K562 (cell line): ENCODE data around the gene TMEM214. TPM values are rescaled to one million over a fixed set of nuclear protein-coding genes. Genes with fewer than 3 reads are reported as not detected.

Experiments
- ATAC-seq: fragments of 200-7000 bp; cut with Tn5 transposase; 3 replicates; pipeline ENCODE4 v1.9.1; 2020; ENCODE audit warnings: moderate library complexity
- BruUV-seq: library from RNA; stranded (reverse); fragments of 400-500 nt; replicated peaks from 2 replicates; lab custom pipeline; 2021; lab: Mats Ljungman, UMichigan
- CTCF ChIA-PET: fragments of 300-600 bp; formaldehyde crosslinking; extraction: SDS; loops from one replicate; lab custom pipeline; 2021; ENCODE audit warnings: low intra/inter-chr PET ratio; lab: Yijun Ruan, JAX
- POLR2A ChIA-PET: fragments of 300-600, 350-650 bp; sonication (Branson Sonifier 250); formaldehyde crosslinking; extraction: SDS; loops from one replicate; lab custom pipeline; 2021; ENCODE audit warnings: antibody characterized with exemption, inconsistent platforms; lab: Yijun Ruan, JAX
- DNase-seq, 4 experiments: peaks; one replicate each; pipeline versions ENCODE4 v3.0.0 to v3.0.0-alpha.2; 2011 to 2018; ENCODE audit warnings: low spot score in 3 of 4, mixed read lengths in 3 of 4; ENCODE audit errors: extremely low read depth in 1 of 4
- FAIRE-seq: peaks from 2 replicates; lab custom pipeline; 2011; peaks lifted over from hg19 to GRCh38; lab: Jason Lieb, UNC
- H2AFZ ChIP-seq: 2 replicates; pipeline ENCODE4 v1.6.0; 2011; ENCODE audit warnings: low read depth, low read length, control low read depth, inconsistent platforms
- H3K27ac ChIP-seq: fragments of 200-600 bp; 3 replicates; pipeline ENCODE4 v1.8.0; 2011; ENCODE audit warnings: low read depth, mild to moderate bottlenecking, control low read depth, inconsistent platforms, low read length, moderate library complexity, mixed read lengths; ENCODE audit errors: extremely low read depth
- H3K27me3 ChIP-seq, 2 experiments: fragments of 300-600 bp in 1 of 2; 2 replicates in 1 of 2; 3 replicates in 1 of 2; pipeline versions ENCODE4 v1.6.0 to v1.8.0; 2011; ENCODE audit warnings: inconsistent platforms in 2 of 2, low read length in 2 of 2, mild to moderate bottlenecking in 1 of 2, mixed read lengths in 1 of 2, moderate library complexity in 1 of 2; ENCODE audit not compliant: control insufficient read depth in 2 of 2, insufficient read depth in 2 of 2
- H3K36me3 ChIP-seq: fragments of 300-600 bp; 3 replicates; pipeline ENCODE4 v1.8.0; 2011; ENCODE audit warnings: mild to moderate bottlenecking, low read length, inconsistent platforms; ENCODE audit not compliant: control insufficient read depth, insufficient read depth
- H3K4me1 ChIP-seq, 2 experiments: fragments of 200-600 bp in 1 of 2; replicated peaks in 1 of 2; 2 replicates in 1 of 2; 3 replicates in 1 of 2; pipeline versions ENCODE4 v1.5.1 to v1.8.0; 2011; ENCODE audit warnings: inconsistent platforms in 2 of 2, low read length in 2 of 2, mild to moderate bottlenecking in 1 of 2, mixed read lengths in 1 of 2, moderate library complexity in 1 of 2; ENCODE audit not compliant: control insufficient read depth in 2 of 2, insufficient read depth in 2 of 2
- H3K4me2 ChIP-seq: 2 replicates; pipeline ENCODE4 v1.6.1; 2011; ENCODE audit warnings: low read length, control low read depth, inconsistent platforms, mixed read lengths; ENCODE audit not compliant: insufficient read depth
- H3K4me3 ChIP-seq: fragments of 200-600 bp; sonication (generic), shearing (Covaris generic); 2 replicates; pipeline ENCODE4 v1.5.1; 2016; ENCODE audit warnings: control low read depth, inconsistent platforms
- H3K79me2 ChIP-seq: fragments of 200-600 bp; 3 replicates; pipeline ENCODE4 v1.8.0; 2011; ENCODE audit warnings: low read length, inconsistent platforms; ENCODE audit not compliant: control insufficient read depth, insufficient read depth
- H3K9ac ChIP-seq, 2 experiments: 2 replicates each; pipeline versions ENCODE4 v1.6.0 to v1.6.1; 2011; ENCODE audit warnings: low read depth in 2 of 2, low read length in 2 of 2, control low read depth in 1 of 2, inconsistent platforms in 1 of 2, mild to moderate bottlenecking in 1 of 2, mixed read lengths in 1 of 2; ENCODE audit not compliant: insufficient read depth in 1 of 2
- H3K9me1 ChIP-seq: one replicate; pipeline ENCODE4 v1.6.0; 2011; ENCODE audit warnings: inconsistent platforms, mild to moderate bottlenecking, low read length, moderate library complexity; ENCODE audit not compliant: control insufficient read depth, insufficient read depth
- H3K9me3 ChIP-seq: replicated peaks from 2 replicates; pipeline ENCODE4 v1.5.1; 2011; ENCODE audit warnings: low read depth, low read length, inconsistent platforms; ENCODE audit not compliant: control insufficient read depth, insufficient read depth
- H4K20me1 ChIP-seq: replicated peaks from 2 replicates; pipeline ENCODE4 v1.6.1; 2011; ENCODE audit warnings: low read length, inconsistent platforms, mixed read lengths; ENCODE audit not compliant: control insufficient read depth, insufficient read depth
- DMBX1 ChIP-seq: fragments of 250-450 bp; sonication (Bioruptor Pico); IDR thresholded peaks from 2 replicates; pipeline ENCODE4 v1.8.0; 2022; ENCODE audit warnings: inconsistent platforms, mild to moderate bottlenecking, moderate library complexity, borderline replicate concordance
- EGR1 ChIP-seq: fragments of 450-650 bp; conservative IDR thresholded peaks from 2 replicates; pipeline ENCODE4 v1.6.1; 2017; ENCODE audit warnings: mild to moderate bottlenecking
- ERF ChIP-seq: fragments of 450-650 bp; formaldehyde crosslinking; IDR thresholded peaks from 2 replicates; pipeline ENCODE4 v1.4.0; 2020; ENCODE audit warnings: mild to moderate bottlenecking, mixed read lengths
- FIP1L1 ChIP-seq: fragments of 200-400 bp; formaldehyde crosslinking; IDR thresholded peaks from 2 replicates; pipeline ENCODE4 v1.6.1; 2018; ENCODE audit warnings: mild to moderate bottlenecking, low read depth, low read length; ENCODE audit not compliant: poor library complexity, severe bottlenecking
- FOXA1 ChIP-seq: fragments of 450-650 bp; IDR thresholded peaks from 2 replicates; pipeline ENCODE4 v1.6.1; 2016; ENCODE audit warnings: mild to moderate bottlenecking, borderline replicate concordance
- IRF1 ChIP-seq: sonication (generic); formaldehyde crosslinking; IDR thresholded peaks from 2 replicates; pipeline ENCODE4 v1.8.0; 2022; ENCODE audit warnings: missing genetic modification reagents, mild to moderate bottlenecking, borderline replicate concordance
- NR4A1 ChIP-seq, 2 experiments: fragments of 250-450 bp in 1 of 2; fragments of 450-650 bp in 1 of 2; sonication (Bioruptor Pico) in 1 of 2; IDR thresholded peaks; 2 replicates each; pipeline versions ENCODE4 v1.4.0 to v1.6.1; 2016 to 2020; ENCODE audit warnings: mild to moderate bottlenecking in 2 of 2, missing compliant biosample characterization in 1 of 2, missing genetic modification characterization in 1 of 2, moderate library complexity in 1 of 2
- POLR2G ChIP-seq: fragments of 200-400 bp; formaldehyde crosslinking; IDR thresholded peaks from 2 replicates; pipeline ENCODE4 v1.6.1; 2017; ENCODE audit warnings: low read depth, mild to moderate bottlenecking, antibody characterized with exemption, low read length, moderate library complexity
- XRCC3 ChIP-seq: fragments of 450-650 bp; IDR thresholded peaks from 2 replicates; pipeline ENCODE4 v1.6.1; 2017; ENCODE audit warnings: mild to moderate bottlenecking, moderate library complexity
- WGBS: fragments of 100-300 bp; shearing (Covaris generic); methylation state at CpG from one replicate; pipeline ENCODE4 v1.1.6; 2016; ENCODE audit warnings: low coverage, mixed read lengths; ENCODE audit not compliant: insufficient coverage; ENCODE audit errors: missing lambda C conversion rate; 5-methylcytosine and 5-hydroxymethylcytosine counted together
- in situ Hi-C: fragments of 300-500 bp; cut with MboI; formaldehyde crosslinking; loops from 4 replicates; pipeline ENCODE4 v1.15.0; 2018; ENCODE audit warnings: inconsistent platforms, mixed read lengths
- intact Hi-C: fragments of 100-400 bp; cut with micrococcal nuclease; formaldehyde crosslinking; loops from 2 replicates; pipeline ENCODE4 v1.14.2; 2022
- polyA plus RNA-seq, 8 experiments: library from polyadenylated mRNA; depleted of rRNA in 4 of 8; stranded (reverse) in 5 of 8; unstranded in 3 of 8; fragments of >200 nt; fragmentation: Nextera tagmentation in 2 of 8; fragmentation: Illumina TruSeq in 1 of 8; extraction: Ambion mirVana in 2 of 8; extraction: Trizol in 1 of 8; gene quantifications; 2 replicates each; pipeline versions ENCODE4 v1.2.1 to v1.2.3, GENCODE V29; 2011 to 2014; ENCODE audit warnings: inconsistent platforms in 1 of 8, missing spikeins in 1 of 8
- total RNA-seq, 7 experiments: library from RNA; depleted of rRNA in 6 of 7; stranded (reverse); fragments of >200 nt in 6 of 7; fragmentation: Illumina TruSeq in 2 of 7; extraction: Trizol in 2 of 7; gene quantifications; 2 replicates each; pipeline versions ENCODE4 v1.2.1 to v1.2.3, GENCODE V29; 2011 to 2021; ENCODE audit warnings: low replicate concordance in 1 of 7
- TF ChIP-seq, protein P1 (sequence below): fragments of 450-650 bp; IDR thresholded peaks from 2 replicates; pipeline ENCODE4 v1.6.1; 2017; ENCODE audit warnings: antibody characterized with exemption, mild to moderate bottlenecking
- TF ChIP-seq, protein P2 (sequence below): sonication (generic); formaldehyde crosslinking; IDR thresholded peaks from 2 replicates; pipeline ENCODE4 v1.8.1; 2023; ENCODE audit warnings: mild to moderate bottlenecking, missing genetic modification reagents, moderate library complexity

TMEM214 gene
- total and polyA plus RNA-seq, 9 of the 15 experiments (the other 6 are each of a cell fraction or from before 2014, with no cell fraction given), result 11.4 to 81.4 (median 44.1) TPM

- ChIA-PET POLR2A (interaction anchor here (0.6 to 2.3 kb wide), 15 partner anchors 10 to 209 kb away, joined by 3 to 11 read pairs (median 5); partner anchors contain the start of gene OST4), CTCF (no interaction called here)
- Histone ChIP-seq H3K9me3 (no peaks in the 10 kb centered on the region), H3K79me2 (peaks cover 4% of the 10 kb centered on the region; the same call in 1 of the 3 replicates), H3K9me1 (peaks cover 4% of the 10 kb centered on the region), H3K27me3 (no peaks in the 10 kb centered on the region), H3K4me3 (no peak overlapping the region), H3K9ac (peak overlapping the region; percentile 62 to 84), H3K36me3 (no peaks in the 10 kb centered on the region), H4K20me1 (no peaks in the 10 kb centered on the region), H3K27ac (peak overlapping the region; percentile 87), H2AFZ (peak overlapping the region; percentile 90; the same call in 1 of the 2 replicates), H3K4me1 (peaks cover 44 to 73% of the 10 kb centered on the region in 2 experiments), H3K4me2 (peak overlapping the region; percentile 78; the same call in 1 of the 2 replicates)
- TF ChIP-seq XRCC3, result no peak
- peak; percentile 8 for TF ChIP-seq FIP1L1
- TF ChIP-seq POLR2G, result peak; percentile 45; the same call in 1 of the 2 replicates
- 0 out of 2 replicates have a peak, but pooled peaks have one; percentile 39 for TF ChIP-seq DMBX1 (CRISPR knock-in tag)
- TF ChIP-seq NR4A1 (CRISPR knock-in tag; IDR thresholded peaks at IDR 0.05), result peak; percentile 9; the same call in 1 of the 2 replicates
- TF ChIP-seq NR4A1 (tag; IDR thresholded peaks at IDR 0.05), result no peak
- TF ChIP-seq FOXA1, result no peak
- TF ChIP-seq, protein P1, sequence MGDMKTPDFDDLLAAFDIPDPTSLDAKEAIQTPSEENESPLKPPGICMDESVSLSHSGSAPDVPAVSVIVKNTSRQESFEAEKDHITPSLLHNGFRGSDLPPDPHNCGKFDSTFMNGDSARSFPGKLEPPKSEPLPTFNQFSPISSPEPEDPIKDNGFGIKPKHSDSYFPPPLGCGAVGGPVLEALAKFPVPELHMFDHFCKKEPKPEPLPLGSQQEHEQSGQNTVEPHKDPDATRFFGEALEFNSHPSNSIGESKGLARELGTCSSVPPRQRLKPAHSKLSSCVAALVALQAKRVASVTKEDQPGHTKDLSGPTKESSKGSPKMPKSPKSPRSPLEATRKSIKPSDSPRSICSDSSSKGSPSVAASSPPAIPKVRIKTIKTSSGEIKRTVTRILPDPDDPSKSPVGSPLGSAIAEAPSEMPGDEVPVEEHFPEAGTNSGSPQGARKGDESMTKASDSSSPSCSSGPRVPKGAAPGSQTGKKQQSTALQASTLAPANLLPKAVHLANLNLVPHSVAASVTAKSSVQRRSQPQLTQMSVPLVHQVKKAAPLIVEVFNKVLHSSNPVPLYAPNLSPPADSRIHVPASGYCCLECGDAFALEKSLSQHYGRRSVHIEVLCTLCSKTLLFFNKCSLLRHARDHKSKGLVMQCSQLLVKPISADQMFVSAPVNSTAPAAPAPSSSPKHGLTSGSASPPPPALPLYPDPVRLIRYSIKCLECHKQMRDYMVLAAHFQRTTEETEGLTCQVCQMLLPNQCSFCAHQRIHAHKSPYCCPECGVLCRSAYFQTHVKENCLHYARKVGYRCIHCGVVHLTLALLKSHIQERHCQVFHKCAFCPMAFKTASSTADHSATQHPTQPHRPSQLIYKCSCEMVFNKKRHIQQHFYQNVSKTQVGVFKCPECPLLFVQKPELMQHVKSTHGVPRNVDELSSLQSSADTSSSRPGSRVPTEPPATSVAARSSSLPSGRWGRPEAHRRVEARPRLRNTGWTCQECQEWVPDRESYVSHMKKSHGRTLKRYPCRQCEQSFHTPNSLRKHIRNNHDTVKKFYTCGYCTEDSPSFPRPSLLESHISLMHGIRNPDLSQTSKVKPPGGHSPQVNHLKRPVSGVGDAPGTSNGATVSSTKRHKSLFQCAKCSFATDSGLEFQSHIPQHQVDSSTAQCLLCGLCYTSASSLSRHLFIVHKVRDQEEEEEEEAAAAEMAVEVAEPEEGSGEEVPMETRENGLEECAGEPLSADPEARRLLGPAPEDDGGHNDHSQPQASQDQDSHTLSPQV, result 0 out of 2 replicates have a peak, but pooled peaks have one; percentile 43
- 0 out of 2 replicates have a peak, but pooled peaks have one; percentile 47 for TF ChIP-seq ERF (CRISPR knock-in tag)
- TF ChIP-seq, protein P2, sequence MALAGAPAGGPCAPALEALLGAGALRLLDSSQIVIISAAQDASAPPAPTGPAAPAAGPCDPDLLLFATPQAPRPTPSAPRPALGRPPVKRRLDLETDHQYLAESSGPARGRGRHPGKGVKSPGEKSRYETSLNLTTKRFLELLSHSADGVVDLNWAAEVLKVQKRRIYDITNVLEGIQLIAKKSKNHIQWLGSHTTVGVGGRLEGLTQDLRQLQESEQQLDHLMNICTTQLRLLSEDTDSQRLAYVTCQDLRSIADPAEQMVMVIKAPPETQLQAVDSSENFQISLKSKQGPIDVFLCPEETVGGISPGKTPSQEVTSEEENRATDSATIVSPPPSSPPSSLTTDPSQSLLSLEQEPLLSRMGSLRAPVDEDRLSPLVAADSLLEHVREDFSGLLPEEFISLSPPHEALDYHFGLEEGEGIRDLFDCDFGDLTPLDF, result no peak
- TF ChIP-seq EGR1, result peak; percentile 78
- no peak for TF ChIP-seq IRF1 (CRISPR knock-in tag)
- BruUV-seq, result no TSS peak
- ATAC-seq (no peak), FAIRE-seq (no peak), DNase-seq (peak; percentile 41 to 56 (median 54))
- in situ Hi-C loops, result no loop called here
- intact Hi-C loops, result loop anchor here (1.0 to 2.0 kb wide), 3 partner anchors 31 to 235 kb away; partner anchors contain the start of gene AGBL5
- WGBS, result 73% methylated on average over 24 of the region's 38 CpGs
Measured at GRCh38 chr2:27081984-27082772, 49.4 kb downstream of the TMEM214 start.
